SU-DHL-6 (cell line): ENCODE results near the gene ENOX1.

Experiments used
- CTCF ChIP-seq: fragments of 200-600 bp; sonication (generic); IDR thresholded peaks from one replicate; pipeline ENCODE4 v1.5.1; 2017; ENCODE audit warnings: antibody characterized with exemption, mild to moderate bottlenecking, low read length, moderate library complexity; ENCODE audit not compliant: insufficient read depth, poor library complexity, severe bottlenecking
- EZH2phosphoT487 ChIP-seq: fragments of 200-600 bp; sonication (generic), shearing (Covaris generic); conservative IDR thresholded peaks from 2 replicates; pipeline ENCODE4 v1.6.1; 2018; ENCODE audit warnings: mild to moderate bottlenecking, antibody characterized with exemption, low read length, moderate library complexity, mixed read lengths

- TF ChIP-seq CTCF (no peak), EZH2phosphoT487 (no peak)
These were observed 313.8 kb downstream of the ENOX1 start for GRCh38 chr13:43472980-43473379.
